ENCODE results near the gene BMP2K. TPM values are rescaled to one million over a fixed set of nuclear protein-coding genes. Genes with fewer than 3 reads are reported as not detected.

BMP2K gene
- total and polyA plus RNA-seq, 2 experiments from 2014 or later, result 8.2 to 32.5 TPM

- no peak overlapping the region for H2AFZ ChIP-seq
- H3K27me3 ChIP-seq (ENCODE audit: insufficient read depth), result no peaks in the 10 kb centered on the region
- TF ChIP-seq, protein P1, sequence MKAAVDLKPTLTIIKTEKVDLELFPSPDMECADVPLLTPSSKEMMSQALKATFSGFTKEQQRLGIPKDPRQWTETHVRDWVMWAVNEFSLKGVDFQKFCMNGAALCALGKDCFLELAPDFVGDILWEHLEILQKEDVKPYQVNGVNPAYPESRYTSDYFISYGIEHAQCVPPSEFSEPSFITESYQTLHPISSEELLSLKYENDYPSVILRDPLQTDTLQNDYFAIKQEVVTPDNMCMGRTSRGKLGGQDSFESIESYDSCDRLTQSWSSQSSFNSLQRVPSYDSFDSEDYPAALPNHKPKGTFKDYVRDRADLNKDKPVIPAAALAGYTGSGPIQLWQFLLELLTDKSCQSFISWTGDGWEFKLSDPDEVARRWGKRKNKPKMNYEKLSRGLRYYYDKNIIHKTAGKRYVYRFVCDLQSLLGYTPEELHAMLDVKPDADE (IDR thresholded peaks at IDR 0.05), result no peak
- TF ChIP-seq ZNF462 (CRISPR knock-in tag; IDR thresholded peaks at IDR 0.05) (no peak), ZNF331 (CRISPR knock-in tag; IDR thresholded peaks at IDR 0.05; ENCODE audit: low read depth) (no peak), EZH2 (IDR thresholded peaks at IDR 0.05; ENCODE audit: low read depth, unreplicated experiment) (no peak), POLR2AphosphoS5 (IDR thresholded peaks at IDR 0.05; ENCODE audit: low read depth) (no peak), STAT1 (IDR thresholded peaks at IDR 0.05; ENCODE audit: unreplicated experiment) (no peak), JUNB (IDR thresholded peaks at IDR 0.05; ENCODE audit: unreplicated experiment) (no peak), NANOG (IDR thresholded peaks at IDR 0.05; ENCODE audit: borderline replicate concordance) (no peak), EZH2phosphoT487 (IDR thresholded peaks at IDR 0.05; ENCODE audit: unreplicated experiment) (no peak), CREB1 (CRISPR knock-in tag; IDR thresholded peaks at IDR 0.05; ENCODE audit: low read depth) (no peak), CTCF (conservative IDR thresholded peaks at IDR 0.05; ENCODE audit: low read depth in 2 of 2) (no peak), REST (IDR thresholded peaks at IDR 0.05; ENCODE audit: unreplicated experiment) (no peak), ZNF114 (CRISPR knock-in tag; IDR thresholded peaks at IDR 0.05) (no peak)
- no peak overlapping the region for H3K4me2 ChIP-seq
- ATAC-seq (no peak), DNase-seq (ENCODE audit: low spot score) (no peak)
- H3K4me1 ChIP-seq (ENCODE audit: insufficient read depth), result no peaks in the 10 kb centered on the region
- Mint-ChIP-seq H3K4me3 (no peak overlapping the region), H3K27ac (no peak overlapping the region), H3K4me1 (no peaks in the 10 kb centered on the region; the same call in 2 of the 3 replicates), H3K27me3 (ENCODE audit: insufficient read depth, low read depth, poor library complexity) (no peaks in the 10 kb centered on the region), H3K36me3 (ENCODE audit: low read depth) (no peaks in the 10 kb centered on the region), H3K9me3 (no peaks in the 10 kb centered on the region; the same call in 2 of the 3 replicates)
- H3K79me2 ChIP-seq (replicated peaks; ENCODE audit: insufficient read depth), result no peaks in the 10 kb centered on the region
- H3K9me2 ChIP-seq (ENCODE audit: insufficient read depth), result no peaks in the 10 kb centered on the region; the same call in 1 of the 2 replicates
- H3K36me3 ChIP-seq (ENCODE audit: insufficient read depth), result no peaks in the 10 kb centered on the region
- no peak overlapping the region for H3K4me3 ChIP-seq
- H3F3A ChIP-seq (replicated peaks; ENCODE audit: low read depth), result no peaks in the 10 kb centered on the region
- no peaks in the 10 kb centered on the region for H4K20me1 ChIP-seq (replicated peaks; ENCODE audit: insufficient read depth)
- H3K27ac ChIP-seq (ENCODE audit: low read depth), result no peak overlapping the region
These were observed 184.8 kb downstream of the BMP2K start for GRCh38 chr4:78960926-78961325.

Data from GM23338 (cell line).